Psoas muscle (tissue), 8 donors: Measurements from ENCODE around the gene STRIP2. TPM values are rescaled to one million over a fixed set of nuclear protein-coding genes. Genes with fewer than 3 reads are reported as not detected.

Experiments
- ATAC-seq, 4 donors: fragments of 200-7000 bp; cut with Tn5 transposase; one replicate each; pipeline ENCODE4 v1.9.1; 2020; ENCODE audit warnings: moderate library complexity in 3 of 4, mild to moderate bottlenecking in 2 of 4
- DNase-seq, 2 donors: peaks; one replicate each; pipeline ENCODE4 v3.0.0-alpha.2; 2020
- H3K27ac ChIP-seq: fragments of 200-600 bp; one replicate; pipeline ENCODE4 v1.8.0; 2022
- H3K27me3 ChIP-seq, 3 donors: fragments of 200-600 bp in 1 of 3; one replicate each; pipeline versions ENCODE4 v1.6.1 to v1.8.0; 2013 to 2022; ENCODE audit warnings: low read length in 2 of 3, mild to moderate bottlenecking in 2 of 3, moderate library complexity in 1 of 3; ENCODE audit not compliant: insufficient read depth in 3 of 3
- H3K36me3 ChIP-seq, 2 donors: fragments of 200-600 bp in 1 of 2; one replicate each; pipeline versions ENCODE4 v1.6.1 to v1.8.0; 2013 to 2022; ENCODE audit warnings: low read depth in 1 of 2, mild to moderate bottlenecking in 1 of 2, moderate library complexity in 1 of 2; ENCODE audit not compliant: insufficient read depth in 1 of 2
- H3K4me1 ChIP-seq: fragments of 200-600 bp; one replicate; pipeline ENCODE4 v1.8.0; 2022
- H3K4me3 ChIP-seq: fragments of 200-600 bp; one replicate; pipeline ENCODE4 v1.8.0; 2022; ENCODE audit warnings: mild to moderate bottlenecking
- H3K9me3 ChIP-seq: fragments of 200-600 bp; one replicate; pipeline ENCODE4 v1.8.0; 2022
- WGBS, 3 donors: extraction: QIAGEN DNeasy Blood & Tissue Kit; methylation state at CpG; one replicate each; pipeline versions ENCODE4 v1.1.6 to v1.1.7; 2013; 5-methylcytosine and 5-hydroxymethylcytosine counted together
- intact Hi-C, 2 donors: fragments of 100-400 bp; cut with DNase I; formaldehyde crosslinking; loops; one replicate each; pipeline versions ENCODE4 v1.11.0 to v1.14.2; 2022
- polyA plus RNA-seq, 3 donors: library from polyadenylated mRNA; stranded (reverse); fragments of 200-250 nt; gene quantifications; one replicate each; pipeline ENCODE4 v1.2.3, GENCODE V29; 2013
- total RNA-seq, 4 donors: library from RNA; stranded (reverse); fragmentation: NEBNext Ultra II Directional in 2 of 4; extraction: Animal tissue kit (Norgen Biotek cat#: 25700) in 2 of 4; gene quantifications; one replicate each; pipeline versions ENCODE4 v1.2.1 to v1.2.4, GENCODE V29; 2021 to 2023
- TF ChIP-seq, protein P1 (sequence below): fragments of 200-600 bp; IDR thresholded peaks from one replicate; pipeline ENCODE4 v1.8.0; 2022; ENCODE audit warnings: antibody characterized with exemption
- donor health status: healthy with polysubstance abuse.
- donor health status: DM: no; HTN: no; CAD: no; lungs with moderate emphysema.
- donor health status: Bipolar disorder and iron deficiency.
- donor health status: healthy.
- donor health status: DM: yes; HTN: yes; CAD: no.
- donor health status: DM: no; HTN: no; CAD: no.
- donor health status: DM: no; HTN: no; CAD: no.
- donor health status: DM: yes; HTN: yes; CAD: no.

The STRIP2 gene
- total and polyA plus RNA-seq, 7 donors: 14.5 to 94.4 (median 46.6) TPM

DNA sequence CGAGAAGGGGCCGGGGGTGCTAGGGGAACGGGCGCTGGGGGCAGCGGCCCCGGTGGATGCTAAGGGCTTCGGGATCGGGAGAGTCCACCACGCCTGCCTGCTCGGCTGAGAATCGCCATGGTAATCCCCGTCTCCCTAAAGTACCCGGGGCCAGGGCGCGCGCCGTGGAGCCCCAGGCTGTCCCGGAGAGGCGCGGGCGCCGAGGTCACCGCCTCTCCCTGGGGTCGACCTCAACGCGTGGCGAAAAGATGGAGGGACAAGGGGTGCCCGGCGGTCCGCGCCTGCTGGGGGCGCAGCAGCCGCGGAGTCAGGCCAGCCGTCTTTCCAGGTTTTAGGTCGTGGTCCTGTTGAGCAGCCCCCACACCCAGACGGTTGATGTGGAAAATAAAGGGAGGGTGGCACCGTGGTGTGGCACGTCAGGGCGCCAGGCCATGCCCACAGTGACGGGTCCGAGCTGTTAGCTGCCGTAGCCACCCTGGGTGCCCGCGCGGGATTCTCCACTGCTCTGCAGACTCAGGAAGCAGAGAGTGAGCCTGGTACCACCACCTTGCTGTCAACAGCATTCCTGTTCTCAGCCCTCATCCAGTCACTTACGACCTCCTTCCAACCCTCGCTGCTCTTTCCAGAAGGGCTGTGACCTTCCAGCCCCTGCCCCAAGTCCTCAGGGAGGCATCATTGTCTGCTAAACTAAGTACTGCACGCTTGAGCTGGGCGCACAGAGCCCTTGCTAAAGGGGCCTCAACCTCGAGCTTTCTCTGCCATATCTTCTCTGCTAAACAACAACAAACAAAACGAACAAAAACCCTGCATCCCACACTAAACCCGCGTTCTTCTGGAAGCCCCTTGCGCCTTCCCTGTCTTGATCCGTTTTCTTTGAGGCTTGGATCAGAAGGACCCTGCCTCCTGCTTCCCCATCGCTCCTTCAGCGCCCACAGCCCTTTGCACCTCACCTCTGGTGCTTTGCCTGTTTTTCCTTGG is 68.8 kb downstream of the STRIP2 start:
- Histone ChIP-seq H3K4me3 (peak overlapping the region; percentile 76), H3K27ac (no peak overlapping the region), H3K9me3 (no peaks in the 10 kb centered on the region), H3K4me1 (peaks cover 7% of the 10 kb centered on the region), H3K27me3 (peaks cover 0 to 4% (median 0%) of the 10 kb centered on the region in 3 donors), H3K36me3 (no peaks in the 10 kb centered on the region)
- 12 to 13% (median 12%) methylated on average over 56 to 58 of the region's 58 CpGs for WGBS, 3 donors
- intact Hi-C loops: loop anchor here in 1 of 2 donors (10.0 kb wide), 1 partner anchor 102 kb away; no protein-coding TSS in a partner anchor
- peak in 1 of 2 donors; percentile 54 for DNase-seq
- ATAC-seq: peak; percentile 10 to 64 (median 50)
- TF ChIP-seq, protein P1, sequence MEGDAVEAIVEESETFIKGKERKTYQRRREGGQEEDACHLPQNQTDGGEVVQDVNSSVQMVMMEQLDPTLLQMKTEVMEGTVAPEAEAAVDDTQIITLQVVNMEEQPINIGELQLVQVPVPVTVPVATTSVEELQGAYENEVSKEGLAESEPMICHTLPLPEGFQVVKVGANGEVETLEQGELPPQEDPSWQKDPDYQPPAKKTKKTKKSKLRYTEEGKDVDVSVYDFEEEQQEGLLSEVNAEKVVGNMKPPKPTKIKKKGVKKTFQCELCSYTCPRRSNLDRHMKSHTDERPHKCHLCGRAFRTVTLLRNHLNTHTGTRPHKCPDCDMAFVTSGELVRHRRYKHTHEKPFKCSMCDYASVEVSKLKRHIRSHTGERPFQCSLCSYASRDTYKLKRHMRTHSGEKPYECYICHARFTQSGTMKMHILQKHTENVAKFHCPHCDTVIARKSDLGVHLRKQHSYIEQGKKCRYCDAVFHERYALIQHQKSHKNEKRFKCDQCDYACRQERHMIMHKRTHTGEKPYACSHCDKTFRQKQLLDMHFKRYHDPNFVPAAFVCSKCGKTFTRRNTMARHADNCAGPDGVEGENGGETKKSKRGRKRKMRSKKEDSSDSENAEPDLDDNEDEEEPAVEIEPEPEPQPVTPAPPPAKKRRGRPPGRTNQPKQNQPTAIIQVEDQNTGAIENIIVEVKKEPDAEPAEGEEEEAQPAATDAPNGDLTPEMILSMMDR: no peak

DNA sequence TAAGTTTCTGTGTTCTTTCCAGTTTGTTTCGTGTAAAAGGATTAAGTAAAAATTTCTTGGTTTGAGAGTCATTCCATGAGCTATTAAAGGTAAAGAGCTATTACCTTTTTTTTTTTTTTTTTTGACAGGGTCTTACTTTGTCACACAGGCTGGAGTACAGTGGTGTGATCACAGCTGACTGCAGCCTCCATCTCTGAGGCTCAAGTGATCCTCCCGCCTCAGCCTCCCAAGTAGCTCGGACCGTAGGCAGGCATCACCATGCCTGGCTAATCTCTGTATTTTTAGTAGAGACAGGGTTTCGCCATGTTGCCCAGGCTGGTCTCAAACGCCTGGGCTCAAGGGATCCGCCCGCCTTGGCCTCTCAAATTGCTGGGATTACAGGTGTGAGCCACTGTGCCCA is 69.5 kb downstream of the STRIP2 start:
- H3K36me3 ChIP-seq: no peaks in the 10 kb centered on the region
- peaks cover 7% of the 10 kb centered on the region for H3K4me1 ChIP-seq
- WGBS, 3 donors: 93 to 97% (median 95%) methylated on average over 8 of the region's 8 CpGs
- intact Hi-C loops: loop anchor here in 1 of 2 donors (10.0 kb wide), 1 partner anchor 101 kb away; no protein-coding TSS in a partner anchor
- TF ChIP-seq, protein P1: no peak
- no peaks in the 10 kb centered on the region for H3K9me3 ChIP-seq
- H3K27me3 ChIP-seq: peaks cover 0 to 4% (median 0%) of the 10 kb centered on the region in 3 donors
- ATAC-seq (no peak), DNase-seq (no peak)
- H3K27ac ChIP-seq: no peak overlapping the region
- no peak overlapping the region for H3K4me3 ChIP-seq

DNA sequence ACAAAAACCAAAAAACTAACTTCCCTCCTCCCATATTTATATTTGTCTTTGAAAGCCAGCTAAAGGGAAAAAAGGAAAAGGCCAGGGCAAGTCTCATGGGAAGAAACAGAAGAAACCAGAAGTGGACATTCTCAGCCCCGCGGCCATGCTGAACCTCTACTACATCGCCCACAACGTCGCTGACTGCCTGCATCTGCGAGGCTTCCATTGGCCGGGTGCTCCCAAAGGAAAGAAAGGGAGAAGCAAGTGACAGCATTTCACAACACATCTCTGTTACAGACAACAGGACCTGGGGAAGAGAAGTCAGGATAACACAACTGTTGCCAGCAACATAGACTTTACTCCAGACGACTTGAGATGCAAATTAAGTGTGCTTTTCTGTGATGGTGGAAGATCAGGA is 78.0 kb downstream of the STRIP2 start:
- Histone ChIP-seq H3K4me3 (no peak overlapping the region), H3K27ac (no peak overlapping the region), H3K36me3 (no peaks in the 10 kb centered on the region), H3K4me1 (no peaks in the 10 kb centered on the region), H3K9me3 (no peaks in the 10 kb centered on the region), H3K27me3 (no peaks in the 10 kb centered on the region)
- DNase-seq: no peak
- 62 to 71% (median 68%) methylated on average over 8 of the region's 8 CpGs for WGBS, 3 donors
- intact Hi-C loops: no loop called here
- TF ChIP-seq, protein P1: no peak
- no peak for ATAC-seq

DNA sequence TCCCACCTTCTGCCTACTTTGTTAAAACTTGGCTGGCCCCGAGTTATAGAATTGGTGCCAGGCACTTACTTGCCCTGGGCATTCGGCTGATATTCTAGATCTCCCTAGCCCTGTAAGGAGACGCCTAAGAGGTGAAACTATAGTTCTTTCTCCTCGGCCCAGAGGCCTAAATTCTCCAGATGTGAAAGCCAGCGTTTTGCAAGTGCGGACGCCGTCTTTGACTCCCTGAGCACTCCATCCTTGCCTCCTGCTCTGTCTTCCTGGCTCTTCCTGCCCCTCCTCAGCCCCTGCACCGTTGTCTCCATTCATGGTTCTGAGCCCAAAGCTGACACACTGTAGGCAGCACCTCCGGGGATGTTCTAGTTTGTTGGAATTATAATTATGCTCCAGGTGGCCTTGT is 79.3 kb downstream of the STRIP2 start:
- H3K4me3 ChIP-seq: no peak overlapping the region
- DNase-seq (no peak), ATAC-seq (no peak)
- WGBS, 3 donors: 81 to 83% (median 82%) methylated on average over 10 of the region's 10 CpGs
- H3K36me3 ChIP-seq: no peaks in the 10 kb centered on the region
- intact Hi-C loops: no loop called here
- no peaks in the 10 kb centered on the region for H3K9me3 ChIP-seq
- H3K27me3 ChIP-seq: no peaks in the 10 kb centered on the region
- no peaks in the 10 kb centered on the region for H3K4me1 ChIP-seq
- TF ChIP-seq, protein P1: no peak
- no peak overlapping the region for H3K27ac ChIP-seq
